ENCODE data around the gene SLCO3A1. TPM values are rescaled to one million over a fixed set of nuclear protein-coding genes. Genes with fewer than 3 reads are reported as not detected.
A peak's percentile ranks its signal among the peaks of the same experiment; 100 is the strongest.

Gene SLCO3A1
- total RNA-seq, 1 donor from 2014 or later, result 46.6 TPM

GRCh38 chr15:91968610-91969009 is 115.1 kb downstream of the SLCO3A1 start:
- intact Hi-C loops (cut with DNase I), result no loop called here
- DNase-seq (no peak), ATAC-seq (ENCODE audit: poor library complexity) (no peak)

GRCh38 chr15:91970142-91970541 is 116.6 kb downstream of the SLCO3A1 start:
- ATAC-seq (ENCODE audit: poor library complexity), result peak; percentile 92
- intact Hi-C loops (cut with DNase I), result no loop called here
- peak; percentile 91 for DNase-seq

- intact Hi-C loops (cut with DNase I), result no loop called here
- peak; percentile 16 for ATAC-seq (ENCODE audit: poor library complexity)
- no peak for DNase-seq
Measured at GRCh38 chr15:91973481-91973880, 120.0 kb downstream of the SLCO3A1 start.

- intact Hi-C loops (cut with DNase I), result no loop called here
- DNase-seq (no peak), ATAC-seq (ENCODE audit: poor library complexity) (no peak)
Measured at GRCh38 chr15:91974321-91974720, 120.8 kb downstream of the SLCO3A1 start.

GRCh38 chr15:91975241-91975978 is 121.9 kb downstream of the SLCO3A1 start:
- DNase-seq, result no peak

GRCh38 chr15:91976966-91977365 is 123.5 kb downstream of the SLCO3A1 start:
- intact Hi-C loops (cut with DNase I), result no loop called here
- DNase-seq (no peak), ATAC-seq (ENCODE audit: poor library complexity) (no peak)

More at GRCh38 chr15:91975241-91975978, 121.9 kb downstream of the SLCO3A1 start:
- intact Hi-C loops (cut with DNase I), result no loop called here
- ATAC-seq (ENCODE audit: poor library complexity), result peak; percentile 42

GRCh38 chr15:91980502-91981267 is 127.2 kb downstream of the SLCO3A1 start:
- DNase-seq (no peak), ATAC-seq (ENCODE audit: poor library complexity) (peak; percentile 87)
- intact Hi-C loops (cut with DNase I), result no loop called here

- intact Hi-C loops (cut with DNase I), result no loop called here
- DNase-seq, result no peak
- no peak for ATAC-seq (ENCODE audit: poor library complexity)
Measured at GRCh38 chr15:91981821-91982800, 128.6 kb downstream of the SLCO3A1 start.

- intact Hi-C loops (cut with DNase I), result no loop called here
- ATAC-seq (ENCODE audit: poor library complexity) (no peak), DNase-seq (no peak)
Measured at GRCh38 chr15:91983729-91984340, 130.3 kb downstream of the SLCO3A1 start.

GRCh38 chr15:91985297-91985696 is 131.8 kb downstream of the SLCO3A1 start:
- intact Hi-C loops (cut with DNase I), result no loop called here
- DNase-seq (no peak), ATAC-seq (ENCODE audit: poor library complexity) (no peak)

GRCh38 chr15:91988071-91988470 is 134.6 kb downstream of the SLCO3A1 start:
- intact Hi-C loops (cut with DNase I), result no loop called here
- DNase-seq (no peak), ATAC-seq (ENCODE audit: poor library complexity) (no peak)

- intact Hi-C loops (cut with DNase I), result no loop called here
- ATAC-seq (ENCODE audit: poor library complexity) (no peak), DNase-seq (no peak)
Measured at GRCh38 chr15:91988655-91989054, 135.1 kb downstream of the SLCO3A1 start.

- intact Hi-C loops (cut with DNase I), result no loop called here
- DNase-seq (no peak), ATAC-seq (ENCODE audit: poor library complexity) (no peak)
Measured at GRCh38 chr15:91989821-91990220, 136.3 kb downstream of the SLCO3A1 start.

- intact Hi-C loops (cut with DNase I), result no loop called here
- ATAC-seq (ENCODE audit: poor library complexity), result no peak
- no peak for DNase-seq
Measured at GRCh38 chr15:91992945-91993344, 139.4 kb downstream of the SLCO3A1 start.

GRCh38 chr15:91995146-91995545 is 141.6 kb downstream of the SLCO3A1 start:
- intact Hi-C loops (cut with DNase I), result no loop called here
- ATAC-seq (ENCODE audit: poor library complexity) (no peak), DNase-seq (no peak)

- no peak for ATAC-seq (ENCODE audit: poor library complexity)
- intact Hi-C loops (cut with DNase I), result no loop called here
Measured at GRCh38 chr15:91997163-91997562, 143.7 kb downstream of the SLCO3A1 start.

GRCh38 chr15:92000709-92001108 is 147.2 kb downstream of the SLCO3A1 start:
- intact Hi-C loops (cut with DNase I), result no loop called here
- DNase-seq (no peak), ATAC-seq (ENCODE audit: poor library complexity) (no peak)

More at GRCh38 chr15:91997163-91997562, 143.7 kb downstream of the SLCO3A1 start:
- no peak for DNase-seq

- ATAC-seq (ENCODE audit: poor library complexity), result peak; percentile 59
- intact Hi-C loops (cut with DNase I), result no loop called here
- no peak for DNase-seq
Measured at GRCh38 chr15:92001307-92001706, 147.8 kb downstream of the SLCO3A1 start.

- ATAC-seq (ENCODE audit: poor library complexity), result no peak
- no peak for DNase-seq
- intact Hi-C loops (cut with DNase I), result no loop called here
Measured at GRCh38 chr15:92002666-92003065, 149.2 kb downstream of the SLCO3A1 start.

All from Right ventricle myocardium superior (tissue), 1 donor.